ENCODE data around the gene SH3PXD2A.

- no peak for TF ChIP-seq CTCF (IDR thresholded peaks at IDR 0.05)
- TF ChIP-seq POLR2AphosphoS5 (IDR thresholded peaks at IDR 0.05), result no peak
- no peak for TF ChIP-seq POLR2A (IDR thresholded peaks at IDR 0.05)
- no peak for TF ChIP-seq EP300 (IDR thresholded peaks at IDR 0.05)
These were observed 244.4 kb downstream of the SH3PXD2A start for GRCh38 chr10:103610921-103611511.

Measured in sigmoid colon (tissue), 4 donors.